Muscle of leg (tissue), 11 donors: ENCODE measurements around the gene FXYD4. TPM values are rescaled to one million over a fixed set of nuclear protein-coding genes. Genes with fewer than 3 reads are reported as not detected.

ENCODE experiments used
- DNase-seq: peaks from one replicate; pipeline ENCODE4 v3.0.0; 2013
- H3K27ac ChIP-seq: one replicate; pipeline ENCODE4 v1.5.1; 2013; ENCODE audit warnings: mild to moderate bottlenecking, low read length, control low read depth
- H3K27me3 ChIP-seq: one replicate; pipeline ENCODE4 v1.6.1; 2013; ENCODE audit warnings: low read length; ENCODE audit not compliant: control insufficient read depth, insufficient read depth
- H3K36me3 ChIP-seq: one replicate; pipeline ENCODE4 v1.6.1; 2013; ENCODE audit warnings: low read length; ENCODE audit not compliant: control insufficient read depth, insufficient read depth
- H3K4me1 ChIP-seq: one replicate; pipeline ENCODE4 v1.6.1; 2013; ENCODE audit warnings: low read length; ENCODE audit not compliant: control insufficient read depth, insufficient read depth
- H3K4me3 ChIP-seq: one replicate; pipeline ENCODE4 v1.5.1; 2013; ENCODE audit warnings: low read length, control low read depth
- H3K9me3 ChIP-seq: replicated peaks from 2 replicates; pipeline ENCODE4 v1.6.1; 2013; ENCODE audit warnings: low read depth, low read length; ENCODE audit not compliant: control insufficient read depth
- WGBS: methylation state at CpG from one replicate; pipeline ENCODE4 v1.1.5; 2013; ENCODE audit warnings: missing lambda C conversion rate; ENCODE audit not compliant: insufficient coverage; 5-methylcytosine and 5-hydroxymethylcytosine counted together
- polyA plus RNA-seq, 8 donors: library from polyadenylated mRNA; unstranded; fragments of 120-200 nt; gene quantifications; one replicate each; pipeline versions ENCODE4 v1.2.1 to v1.2.3, GENCODE V29; 2013; ENCODE audit warnings: inconsistent platforms in 1 of 8, low replicate concordance in 1 of 8; ENCODE audit not compliant: insufficient read length in 8 of 8, insufficient read depth in 1 of 8
- total RNA-seq: library from RNA; stranded (reverse); fragments of 120-200 nt; gene quantifications from one replicate; pipeline ENCODE4 v1.2.4, GENCODE V29; 2013

FXYD4 gene
- total and polyA plus RNA-seq, 9 donors, result 0.44 to 2.6 (median 0.69) TPM

GRCh38 chr10:43370671-43371215, 693 bp upstream of the FXYD4 start:
- H3K36me3 ChIP-seq, result no peaks in the 10 kb centered on the region
- 75% methylated on average over 5 of the region's 9 CpGs for WGBS
- H3K4me3 ChIP-seq, result no peak overlapping the region
- peaks cover 3% of the 10 kb centered on the region for H3K4me1 ChIP-seq
- no peak for DNase-seq
- no peaks in the 10 kb centered on the region for H3K27me3 ChIP-seq
- no peaks in the 10 kb centered on the region for H3K9me3 ChIP-seq
- H3K27ac ChIP-seq, result no peak overlapping the region

GRCh38 chr10:43372765-43373361, 1.4 kb downstream of the FXYD4 start:
- Histone ChIP-seq H3K9me3 (no peaks in the 10 kb centered on the region), H3K4me3 (no peak overlapping the region), H3K36me3 (no peaks in the 10 kb centered on the region), H3K4me1 (peaks cover 3% of the 10 kb centered on the region), H3K27ac (no peak overlapping the region), H3K27me3 (no peaks in the 10 kb centered on the region)
- no peak for DNase-seq
- no CpG with 5 or more reads among the region's 1 CpG for WGBS

GRCh38 chr10:43373461-43373860, 2.0 kb downstream of the FXYD4 start:
- 39% methylated on average over 5 of the region's 5 CpGs for WGBS
- no peak overlapping the region for H3K4me3 ChIP-seq
- DNase-seq, result no peak
- no peaks in the 10 kb centered on the region for H3K36me3 ChIP-seq
- H3K27me3 ChIP-seq, result no peaks in the 10 kb centered on the region
- peaks cover 3% of the 10 kb centered on the region for H3K4me1 ChIP-seq
- H3K9me3 ChIP-seq, result no peaks in the 10 kb centered on the region
- no peak overlapping the region for H3K27ac ChIP-seq

GRCh38 chr10:43374194-43374593, 2.8 kb downstream of the FXYD4 start:
- H3K36me3 ChIP-seq, result no peaks in the 10 kb centered on the region
- no peak overlapping the region for H3K4me3 ChIP-seq
- no CpG with 5 or more reads among the region's 3 CpGs for WGBS
- DNase-seq, result no peak
- H3K4me1 ChIP-seq, result peaks cover 3% of the 10 kb centered on the region
- H3K27me3 ChIP-seq, result no peaks in the 10 kb centered on the region
- no peak overlapping the region for H3K27ac ChIP-seq
- H3K9me3 ChIP-seq, result no peaks in the 10 kb centered on the region

GRCh38 chr10:43375401-43376020, 4.1 kb downstream of the FXYD4 start:
- H3K27me3 ChIP-seq, result no peaks in the 10 kb centered on the region
- DNase-seq, result no peak
- no peak overlapping the region for H3K27ac ChIP-seq
- H3K4me3 ChIP-seq, result no peak overlapping the region
- no peaks in the 10 kb centered on the region for H3K36me3 ChIP-seq
- peaks cover 3% of the 10 kb centered on the region for H3K4me1 ChIP-seq
- no peaks in the 10 kb centered on the region for H3K9me3 ChIP-seq
- 80% methylated on average over 9 of the region's 12 CpGs for WGBS

GRCh38 chr10:43376046-43376635, 4.7 kb downstream of the FXYD4 start:
- Histone ChIP-seq H3K4me1 (peaks cover 3% of the 10 kb centered on the region), H3K9me3 (no peaks in the 10 kb centered on the region), H3K27ac (no peak overlapping the region), H3K4me3 (no peak overlapping the region), H3K27me3 (no peaks in the 10 kb centered on the region), H3K36me3 (no peaks in the 10 kb centered on the region)
- DNase-seq, result no peak
- 74% methylated on average over 2 of the region's 9 CpGs for WGBS

GRCh38 chr10:43376828-43377423, 5.5 kb downstream of the FXYD4 start:
- Histone ChIP-seq H3K27ac (no peak overlapping the region), H3K4me3 (no peak overlapping the region), H3K36me3 (no peaks in the 10 kb centered on the region), H3K9me3 (no peaks in the 10 kb centered on the region), H3K27me3 (no peaks in the 10 kb centered on the region), H3K4me1 (peaks cover 3% of the 10 kb centered on the region)
- no peak for DNase-seq
- 52% methylated on average over 2 of the region's 2 CpGs for WGBS

GRCh38 chr10:43377424-43377883, 6.0 kb downstream of the FXYD4 start:
- no peaks in the 10 kb centered on the region for H3K27me3 ChIP-seq
- peaks cover 3% of the 10 kb centered on the region for H3K4me1 ChIP-seq
- H3K27ac ChIP-seq, result no peak overlapping the region
- no peak for DNase-seq
- H3K4me3 ChIP-seq, result no peak overlapping the region
- 53% methylated on average over 13 of the region's 13 CpGs for WGBS
- H3K9me3 ChIP-seq, result no peaks in the 10 kb centered on the region
- H3K36me3 ChIP-seq, result no peaks in the 10 kb centered on the region

GRCh38 chr10:43380610-43381222, 9.3 kb downstream of the FXYD4 start:
- no peak for DNase-seq
- Histone ChIP-seq H3K4me3 (no peak overlapping the region), H3K27ac (no peak overlapping the region), H3K36me3 (peaks cover 6% of the 10 kb centered on the region), H3K9me3 (no peaks in the 10 kb centered on the region), H3K4me1 (no peaks in the 10 kb centered on the region), H3K27me3 (no peaks in the 10 kb centered on the region)
- 60% methylated on average over 1 of the region's 5 CpGs for WGBS
